Fibroblast of the aortic adventitia (primary cell): Measurements from ENCODE around the gene ATG101. TPM values are rescaled to one million over a fixed set of nuclear protein-coding genes. Genes with fewer than 3 reads are reported as not detected.

Source experiments
- DNase-seq: peaks from one replicate; pipeline ENCODE4 v3.0.0-alpha.2; 2010; ENCODE audit warnings: low read depth
- H3K4me3 ChIP-seq: 2 replicates; pipeline ENCODE4 v1.5.1; 2011; ENCODE audit warnings: low read depth, mild to moderate bottlenecking, control low read depth, low read length, moderate library complexity
- total RNA-seq: library from RNA; depleted of rRNA; stranded (reverse); fragments of >200 nt; gene quantifications from 2 replicates; pipeline ENCODE4 v1.2.3, GENCODE V29; 2012; ENCODE audit warnings: low replicate concordance
- TF ChIP-seq, protein P1 (sequence below): IDR thresholded peaks from 2 replicates; pipeline ENCODE4 v1.5.1; 2011; ENCODE audit warnings: mild to moderate bottlenecking, low read length, control low read depth, inconsistent platforms; ENCODE audit not compliant: insufficient read depth

ATG101 gene
- total RNA-seq, 1 donor: 41.1 TPM

- DNase-seq: peak; percentile 68
- TF ChIP-seq, protein P1, sequence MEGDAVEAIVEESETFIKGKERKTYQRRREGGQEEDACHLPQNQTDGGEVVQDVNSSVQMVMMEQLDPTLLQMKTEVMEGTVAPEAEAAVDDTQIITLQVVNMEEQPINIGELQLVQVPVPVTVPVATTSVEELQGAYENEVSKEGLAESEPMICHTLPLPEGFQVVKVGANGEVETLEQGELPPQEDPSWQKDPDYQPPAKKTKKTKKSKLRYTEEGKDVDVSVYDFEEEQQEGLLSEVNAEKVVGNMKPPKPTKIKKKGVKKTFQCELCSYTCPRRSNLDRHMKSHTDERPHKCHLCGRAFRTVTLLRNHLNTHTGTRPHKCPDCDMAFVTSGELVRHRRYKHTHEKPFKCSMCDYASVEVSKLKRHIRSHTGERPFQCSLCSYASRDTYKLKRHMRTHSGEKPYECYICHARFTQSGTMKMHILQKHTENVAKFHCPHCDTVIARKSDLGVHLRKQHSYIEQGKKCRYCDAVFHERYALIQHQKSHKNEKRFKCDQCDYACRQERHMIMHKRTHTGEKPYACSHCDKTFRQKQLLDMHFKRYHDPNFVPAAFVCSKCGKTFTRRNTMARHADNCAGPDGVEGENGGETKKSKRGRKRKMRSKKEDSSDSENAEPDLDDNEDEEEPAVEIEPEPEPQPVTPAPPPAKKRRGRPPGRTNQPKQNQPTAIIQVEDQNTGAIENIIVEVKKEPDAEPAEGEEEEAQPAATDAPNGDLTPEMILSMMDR: no peak
- H3K4me3 ChIP-seq: no peak overlapping the region
These were observed 15.4 kb upstream of the ATG101 start for GRCh38 chr12:52054231-52054832.

GRCh38 chr12:52054833-52055730 lies 14.7 kb upstream of the ATG101 start:
- peak; percentile 59 for DNase-seq
- H3K4me3 ChIP-seq: no peak overlapping the region
- TF ChIP-seq, protein P1: no peak

DNA sequence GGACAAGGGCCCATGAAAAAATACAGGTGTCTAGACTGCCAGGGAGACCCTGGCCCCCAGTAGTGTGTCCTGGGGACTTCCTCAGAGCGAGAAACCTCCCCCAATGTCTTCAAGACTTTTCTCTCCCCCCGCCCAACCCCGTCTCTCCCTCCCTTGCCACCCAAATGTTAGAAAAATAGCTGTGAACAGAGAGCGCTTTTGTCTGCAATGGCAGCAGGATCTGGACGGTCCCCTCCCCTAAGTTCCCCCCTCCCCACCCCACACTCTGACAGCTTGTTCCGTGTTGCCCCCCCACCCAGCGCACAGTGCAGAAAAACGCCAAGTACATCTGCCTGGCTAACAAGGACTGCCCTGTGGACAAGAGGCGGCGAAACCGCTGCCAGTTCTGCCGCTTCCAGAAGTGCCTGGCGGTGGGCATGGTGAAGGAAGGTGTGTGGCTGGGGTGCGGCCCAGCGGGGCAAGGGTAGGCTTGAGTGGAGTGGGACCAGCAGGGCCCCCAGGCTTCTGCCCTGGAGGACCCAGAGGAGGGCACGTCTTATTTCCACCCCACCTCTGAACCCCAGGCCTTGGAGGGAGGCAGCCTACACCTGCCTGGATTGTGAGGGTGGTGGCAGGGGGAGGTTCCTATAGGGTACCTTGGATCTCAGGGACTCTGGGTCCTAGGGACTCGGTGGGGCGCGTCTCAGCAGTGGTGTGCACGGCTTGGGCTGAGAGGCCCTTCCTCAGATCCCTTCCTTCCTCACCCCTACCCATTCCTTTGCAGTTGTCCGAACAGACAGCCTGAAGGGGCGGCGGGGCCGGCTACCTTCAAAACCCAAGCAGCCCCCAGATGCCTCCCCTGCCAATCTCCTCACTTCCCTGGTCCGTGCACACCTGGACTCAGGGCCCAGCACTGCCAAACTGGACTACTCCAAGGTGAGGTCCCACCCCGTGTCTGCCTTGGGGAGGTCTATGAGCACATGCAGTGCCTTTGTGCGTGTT lies 13.8 kb upstream of the ATG101 start:
- TF ChIP-seq, protein P1: no peak
- DNase-seq: peak; percentile 59

GRCh38 chr12:52056801-52057637 lies 12.8 kb upstream of the ATG101 start:
- DNase-seq: peak; percentile 84
- TF ChIP-seq, protein P1: no peak
- no peak overlapping the region for H3K4me3 ChIP-seq

More for the DNA sequence above, 13.8 kb upstream of the ATG101 start:
- no peak overlapping the region for H3K4me3 ChIP-seq

DNA sequence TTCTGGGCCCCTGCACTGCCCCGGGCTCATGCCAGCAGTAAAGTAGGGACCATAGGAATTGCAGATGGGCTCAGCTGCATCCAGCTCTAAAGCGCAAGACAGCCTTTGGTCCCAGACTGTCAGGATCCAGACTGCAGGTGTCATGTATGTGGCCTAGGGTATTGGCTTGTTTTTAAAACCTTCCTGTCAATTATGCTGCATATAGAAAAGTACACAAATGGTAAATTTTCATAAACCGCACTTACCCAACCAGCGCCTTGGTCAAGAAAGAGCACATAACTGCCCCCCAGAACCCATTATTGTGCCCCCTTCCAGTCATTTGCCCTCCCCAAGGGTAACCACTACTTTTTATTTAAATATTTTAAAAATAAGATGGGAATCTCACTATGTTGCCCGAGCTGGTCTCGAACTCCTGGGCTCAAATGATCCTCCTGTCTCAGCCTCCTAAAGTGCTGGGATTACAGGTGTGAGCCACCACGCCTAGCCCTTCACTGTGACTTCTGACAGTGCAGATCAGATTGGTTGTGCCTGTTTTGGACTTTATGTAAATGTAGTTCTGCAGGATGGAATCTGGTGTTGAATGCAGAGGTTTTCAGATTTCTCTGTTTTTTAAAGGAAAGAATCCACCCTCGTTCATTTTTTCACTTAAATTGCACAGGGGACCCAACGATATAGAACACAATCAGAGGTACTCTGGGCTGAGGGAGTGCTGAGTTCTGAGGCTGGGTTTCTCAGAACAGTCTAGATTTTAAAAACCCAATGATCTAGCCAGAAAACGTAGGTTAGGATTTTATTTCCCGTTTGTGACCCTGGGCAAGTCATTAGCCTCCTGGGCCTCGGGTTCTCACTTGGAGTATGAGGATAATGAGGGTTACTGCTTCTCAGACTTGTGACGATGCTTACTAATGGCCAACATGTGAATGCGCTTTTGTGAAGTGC lies 11.9 kb upstream of the ATG101 start:
- no peak overlapping the region for H3K4me3 ChIP-seq
- TF ChIP-seq, protein P1: no peak
- peak; percentile 40 for DNase-seq
